HUES48 (cell line): Measurements from ENCODE around the gene ZFP36.

ENCODE experiments used
- H3K27ac ChIP-seq: one replicate; pipeline ENCODE4 v1.7.0; 2013; ENCODE audit warnings: low read depth, low read length, inconsistent platforms
- H3K27me3 ChIP-seq: 2 replicates; pipeline ENCODE4 v1.6.1; 2013; ENCODE audit warnings: mild to moderate bottlenecking, low read length; ENCODE audit not compliant: control insufficient read depth, insufficient read depth
- H3K36me3 ChIP-seq: 2 replicates; pipeline ENCODE4 v1.6.1; 2013; ENCODE audit warnings: low read length; ENCODE audit not compliant: control insufficient read depth, insufficient read depth
- H3K4me1 ChIP-seq: 2 replicates; pipeline ENCODE4 v1.6.1; 2013; ENCODE audit warnings: mild to moderate bottlenecking, low read length; ENCODE audit not compliant: control insufficient read depth, insufficient read depth
- H3K4me3 ChIP-seq: 2 replicates; pipeline ENCODE4 v1.5.1; 2013; ENCODE audit warnings: mild to moderate bottlenecking, low read depth, low read length
- H3K9ac ChIP-seq: 2 replicates; pipeline ENCODE4 v1.6.1; 2013; ENCODE audit warnings: mild to moderate bottlenecking, low read depth, low read length, moderate library complexity
- H3K9me3 ChIP-seq: 2 replicates; pipeline ENCODE4 v1.6.1; 2013; ENCODE audit warnings: low read length; ENCODE audit not compliant: control insufficient read depth, insufficient read depth

The ZFP36 gene

DNA sequence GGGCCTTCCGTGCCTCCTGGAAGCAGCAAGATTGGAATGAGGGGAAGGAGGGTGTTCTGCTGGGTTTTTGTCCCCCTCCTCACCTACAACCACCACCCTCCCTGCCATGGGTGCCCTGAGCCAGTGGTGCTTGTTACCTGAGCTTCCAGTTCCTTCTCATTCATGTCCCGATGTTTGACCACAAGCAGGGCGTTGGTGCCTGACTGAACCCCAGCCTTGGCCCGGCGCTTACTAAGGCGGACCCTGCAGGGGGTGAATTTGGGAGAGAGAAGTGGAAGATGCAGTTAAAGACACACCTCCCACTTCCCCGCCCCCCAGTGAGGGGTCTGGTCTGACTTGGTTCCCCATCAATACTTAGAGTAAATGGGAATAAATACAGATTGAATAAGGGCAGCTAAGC, 20.1 kb upstream of the ZFP36 start:
- Histone ChIP-seq H3K36me3 (peaks cover 74% of the 10 kb centered on the region), H3K27me3 (no peaks in the 10 kb centered on the region), H3K4me1 (no peaks in the 10 kb centered on the region), H3K27ac (no peak overlapping the region), H3K9me3 (no peaks in the 10 kb centered on the region), H3K9ac (no peak overlapping the region), H3K4me3 (no peak overlapping the region)

DNA sequence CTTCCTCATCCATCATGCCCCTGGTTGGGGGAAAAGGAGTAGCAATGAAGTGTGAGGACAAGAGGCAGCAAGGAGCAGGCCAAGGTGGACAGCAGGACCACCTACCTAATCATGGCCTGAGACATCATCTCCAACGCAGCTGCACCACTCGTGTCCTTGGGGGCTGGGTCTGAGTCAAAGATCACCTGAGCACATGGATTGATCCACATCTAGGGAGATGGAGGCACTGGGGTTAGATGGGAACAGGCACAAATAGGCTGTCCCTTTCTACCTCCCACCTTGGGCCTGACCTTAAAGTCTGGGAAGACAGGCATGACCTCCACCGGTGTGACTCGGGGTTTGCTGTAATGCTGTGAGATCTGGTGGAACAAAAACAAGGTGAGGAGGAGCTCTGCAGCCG, 18.0 kb upstream of the ZFP36 start:
- peaks cover 58% of the 10 kb centered on the region for H3K36me3 ChIP-seq
- H3K4me3 ChIP-seq, result no peak overlapping the region
- H3K27ac ChIP-seq, result no peak overlapping the region
- H3K4me1 ChIP-seq, result peaks cover 3% of the 10 kb centered on the region; the same call in 1 of the 2 replicates
- H3K9me3 ChIP-seq, result no peaks in the 10 kb centered on the region
- H3K27me3 ChIP-seq, result no peaks in the 10 kb centered on the region
- no peak overlapping the region for H3K9ac ChIP-seq

DNA sequence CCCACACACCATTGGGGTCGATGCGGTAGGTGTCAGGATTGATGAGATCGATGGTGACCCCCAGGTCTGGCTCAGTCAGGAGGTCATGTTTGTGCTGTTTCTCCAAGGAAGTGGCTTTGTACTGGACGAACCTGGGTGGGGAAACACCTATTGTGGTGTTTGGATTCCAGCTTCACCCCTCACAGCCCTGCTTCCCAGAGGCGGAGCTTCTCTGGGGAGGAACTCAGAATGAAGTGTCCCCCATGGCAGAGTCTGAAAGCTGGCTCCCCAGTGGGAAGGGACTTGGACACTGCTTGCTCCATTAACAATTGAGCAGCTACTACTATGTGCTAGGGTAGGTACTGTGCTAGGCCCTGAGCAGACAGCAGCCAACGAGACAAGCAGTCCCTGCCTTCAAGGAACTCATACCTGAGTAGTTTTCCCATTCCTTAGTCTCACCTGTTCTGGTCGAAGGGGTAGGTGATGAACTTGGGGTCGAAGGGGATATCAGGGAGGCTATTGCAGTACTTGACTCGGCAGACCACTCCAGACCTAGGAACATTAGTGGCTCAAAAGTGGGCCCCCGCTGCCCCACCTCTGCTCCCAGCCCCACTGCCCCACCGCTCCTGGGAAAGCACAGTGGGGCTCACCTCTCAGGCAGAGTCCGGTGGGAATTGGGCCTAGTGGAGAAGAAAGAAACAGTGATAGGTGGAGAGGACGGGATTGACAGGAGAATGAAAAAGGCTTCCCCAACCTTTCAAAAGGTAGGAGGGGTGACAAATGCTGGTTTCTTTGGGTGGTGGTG, 16.8 kb upstream of the ZFP36 start:
- H3K4me3 ChIP-seq, result peak overlapping the region; percentile 92
- no peaks in the 10 kb centered on the region for H3K9me3 ChIP-seq
- peaks cover 58% of the 10 kb centered on the region for H3K36me3 ChIP-seq
- no peaks in the 10 kb centered on the region for H3K27me3 ChIP-seq
- peaks cover 3% of the 10 kb centered on the region; the same call in 1 of the 2 replicates for H3K4me1 ChIP-seq
- peak overlapping the region; percentile 96 for H3K9ac ChIP-seq
- peak overlapping the region; percentile 99 for H3K27ac ChIP-seq

DNA sequence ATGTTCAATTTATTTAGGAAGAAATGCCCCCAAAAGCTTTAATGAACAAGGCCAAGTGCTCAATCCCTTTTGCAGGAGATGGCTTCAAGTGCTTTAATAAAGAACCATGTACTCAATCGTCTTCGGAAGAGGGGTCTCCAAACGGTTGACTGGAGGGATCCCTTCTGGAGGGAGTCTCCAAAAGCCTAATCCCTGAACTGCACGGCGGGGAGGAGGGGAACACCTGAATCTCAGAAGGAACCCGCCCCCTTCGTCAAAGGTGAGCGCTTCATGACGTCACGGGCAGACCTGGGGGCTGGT, 16.2 kb upstream of the ZFP36 start:
- Histone ChIP-seq H3K9ac (peak overlapping the region; percentile 96), H3K4me3 (peak overlapping the region; percentile 92), H3K4me1 (peaks cover 3% of the 10 kb centered on the region; the same call in 1 of the 2 replicates), H3K27ac (peak overlapping the region; percentile 99), H3K36me3 (peaks cover 60% of the 10 kb centered on the region), H3K27me3 (no peaks in the 10 kb centered on the region), H3K9me3 (no peaks in the 10 kb centered on the region)

DNA sequence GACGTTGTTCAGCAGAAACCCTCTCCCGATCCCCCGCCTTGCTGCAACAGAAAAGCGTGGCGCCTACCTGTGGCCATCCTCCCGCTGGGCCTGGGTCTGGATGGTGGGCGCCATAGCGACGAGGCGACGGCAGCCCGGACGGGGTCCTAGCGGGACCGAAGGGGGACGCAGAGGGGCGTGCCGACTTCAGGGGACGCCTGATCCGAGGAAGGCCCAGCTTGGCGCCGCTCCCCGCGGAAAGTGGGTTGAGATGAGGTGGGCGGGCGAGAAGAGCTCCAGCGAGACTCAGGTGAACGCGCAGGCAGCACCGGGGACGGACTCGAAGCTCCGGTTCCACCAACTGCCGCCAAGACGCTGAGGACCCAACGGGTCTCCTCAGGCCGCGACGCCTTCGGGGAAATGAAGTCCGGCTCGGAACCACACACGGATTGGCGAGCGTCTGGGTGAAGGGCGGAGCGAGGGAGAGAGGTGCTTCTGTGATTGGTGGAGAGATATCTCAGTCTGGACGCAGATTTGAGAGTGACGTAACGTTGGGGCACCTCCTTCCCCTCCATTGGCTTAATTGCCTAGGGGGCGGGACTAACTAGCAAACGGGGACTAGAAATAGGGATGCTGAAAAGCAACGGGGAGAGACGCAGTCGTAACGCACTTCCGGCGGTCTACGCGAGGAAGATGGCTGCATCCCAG, 15.8 kb upstream of the ZFP36 start, which contains the start of the genes MED29 and PAF1:
Gene MED29 (plus strand): TSS at position 628 of the 687 bp plus-strand sequence. CDS start 45 bp downstream, at position 673.
Gene PAF1 (minus strand): TSS at position 356 of the 687 bp plus-strand sequence. CDS start 242 bp downstream, at position 114.
- H3K4me3 ChIP-seq, result peak within 1 kb of the TSS; percentile 92
- peak within 1 kb of the TSS; percentile 96 for H3K9ac ChIP-seq
- H3K4me1 ChIP-seq, result peaks cover 3% of the 10 kb centered on the region; the same call in 1 of the 2 replicates
- H3K27ac ChIP-seq, result peak within 1 kb of the TSS; percentile 99
- H3K27me3 ChIP-seq, result no peaks in the 10 kb centered on the region
- no peaks in the 10 kb centered on the region for H3K9me3 ChIP-seq
- H3K36me3 ChIP-seq, result peaks cover 55% of the 10 kb centered on the region

DNA sequence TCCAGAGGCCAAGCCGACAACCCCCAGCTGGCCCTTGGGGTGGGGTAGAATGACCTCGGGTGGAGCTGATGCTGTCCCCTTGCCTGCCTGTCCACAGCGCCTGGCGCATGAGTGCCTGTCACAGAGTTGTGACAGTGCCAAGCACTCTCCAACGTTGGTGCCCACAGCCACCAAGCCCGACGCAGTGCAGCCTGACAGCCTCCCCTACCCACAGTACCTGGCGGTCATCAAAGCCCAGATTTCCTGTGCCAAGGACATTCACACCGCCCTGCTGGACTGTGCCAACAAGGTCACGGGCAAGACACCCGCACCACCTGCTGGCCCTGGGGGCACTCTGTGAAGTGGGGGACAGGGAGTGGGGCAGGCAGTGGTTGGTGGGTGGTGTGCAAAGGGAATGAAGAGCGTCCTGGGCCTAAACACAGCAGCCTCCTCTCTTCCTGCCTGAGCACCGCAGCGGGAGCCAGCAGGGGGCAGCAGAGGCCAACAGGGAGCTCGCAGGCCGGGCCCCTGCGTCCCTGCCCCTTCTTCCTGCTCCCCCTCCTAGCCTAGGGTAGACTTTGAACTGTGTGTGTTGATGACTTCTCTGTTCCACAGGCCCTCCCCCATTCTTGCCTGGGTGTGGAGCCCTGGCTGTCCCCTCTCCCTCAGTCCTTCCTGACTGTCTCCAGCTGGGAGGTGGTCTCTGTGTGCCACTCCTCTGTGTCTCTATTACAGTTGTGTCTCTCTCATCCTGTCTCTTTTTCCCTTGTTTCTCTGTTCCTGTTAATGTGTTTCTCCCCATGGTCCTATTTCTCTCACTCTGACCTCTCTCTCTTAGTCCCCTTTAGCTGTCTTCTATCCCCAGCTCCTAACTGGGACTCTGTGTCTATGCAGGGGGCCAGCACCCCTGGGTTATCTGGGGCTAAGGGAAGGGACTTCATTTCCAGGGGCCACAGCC, 9.0 kb upstream of the ZFP36 start:
- H3K36me3 ChIP-seq, result peaks cover 23% of the 10 kb centered on the region
- no peaks in the 10 kb centered on the region for H3K27me3 ChIP-seq
- peak overlapping the region; percentile 73 for H3K27ac ChIP-seq
- no peak overlapping the region for H3K9ac ChIP-seq
- H3K4me3 ChIP-seq, result no peak overlapping the region
- peaks cover 20% of the 10 kb centered on the region for H3K4me1 ChIP-seq
- no peaks in the 10 kb centered on the region for H3K9me3 ChIP-seq

DNA sequence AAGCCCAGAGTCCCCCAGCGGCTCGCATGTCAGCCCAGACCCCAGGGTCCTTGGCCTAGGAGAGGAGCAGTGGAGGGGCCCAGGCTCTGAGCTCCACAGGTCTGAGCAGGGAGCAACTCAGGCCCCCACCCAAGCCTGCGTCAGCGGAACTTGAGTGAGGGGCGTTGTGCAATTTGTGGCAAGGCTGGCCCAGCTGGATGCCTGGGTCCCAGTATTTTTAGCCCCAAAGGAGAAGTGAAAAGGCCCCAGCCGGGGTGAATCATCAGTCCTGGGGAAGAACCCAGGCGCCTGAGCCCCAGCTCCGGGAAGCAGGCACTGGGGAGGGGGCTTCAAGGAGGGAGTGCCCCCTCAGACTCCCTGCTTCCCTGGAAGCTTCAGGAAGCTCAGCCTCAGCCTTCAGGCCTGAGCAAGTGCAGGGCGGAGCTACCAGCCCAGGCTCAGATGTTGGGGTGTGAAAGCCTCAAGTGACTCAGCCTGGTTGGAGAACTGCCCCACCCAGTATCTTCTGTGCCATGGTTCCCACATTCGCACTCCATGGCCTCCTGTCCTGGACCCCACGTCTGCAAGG, 8.3 kb upstream of the ZFP36 start:
- H3K27me3 ChIP-seq, result no peaks in the 10 kb centered on the region
- peaks cover 20% of the 10 kb centered on the region for H3K4me1 ChIP-seq
- H3K9me3 ChIP-seq, result no peaks in the 10 kb centered on the region
- H3K9ac ChIP-seq, result no peak overlapping the region
- peak overlapping the region; percentile 73 for H3K27ac ChIP-seq
- peaks cover 21% of the 10 kb centered on the region for H3K36me3 ChIP-seq
- no peak overlapping the region for H3K4me3 ChIP-seq

DNA sequence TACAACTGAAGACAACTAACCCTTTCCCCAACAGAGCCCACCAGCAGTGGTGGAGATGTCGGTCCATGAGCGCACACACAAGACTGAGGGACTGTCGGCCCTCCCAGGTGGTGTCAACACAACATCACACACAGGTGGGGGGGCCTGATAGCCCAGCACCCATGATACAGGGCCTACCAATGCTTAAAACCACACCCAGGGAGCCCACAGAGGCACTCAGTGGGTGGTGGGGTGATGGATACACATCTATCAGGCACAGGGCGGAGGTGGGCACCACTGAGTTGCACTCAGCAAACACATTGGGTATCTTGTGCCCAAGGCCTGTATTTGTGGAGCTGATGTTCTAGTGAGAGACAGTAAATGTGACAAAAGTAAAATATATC, 7.0 kb upstream of the ZFP36 start:
- Histone ChIP-seq H3K4me3 (no peak overlapping the region), H3K9ac (no peak overlapping the region), H3K4me1 (peaks cover 24% of the 10 kb centered on the region), H3K36me3 (peaks cover 12% of the 10 kb centered on the region), H3K9me3 (no peaks in the 10 kb centered on the region), H3K27ac (no peak overlapping the region), H3K27me3 (no peaks in the 10 kb centered on the region)

DNA sequence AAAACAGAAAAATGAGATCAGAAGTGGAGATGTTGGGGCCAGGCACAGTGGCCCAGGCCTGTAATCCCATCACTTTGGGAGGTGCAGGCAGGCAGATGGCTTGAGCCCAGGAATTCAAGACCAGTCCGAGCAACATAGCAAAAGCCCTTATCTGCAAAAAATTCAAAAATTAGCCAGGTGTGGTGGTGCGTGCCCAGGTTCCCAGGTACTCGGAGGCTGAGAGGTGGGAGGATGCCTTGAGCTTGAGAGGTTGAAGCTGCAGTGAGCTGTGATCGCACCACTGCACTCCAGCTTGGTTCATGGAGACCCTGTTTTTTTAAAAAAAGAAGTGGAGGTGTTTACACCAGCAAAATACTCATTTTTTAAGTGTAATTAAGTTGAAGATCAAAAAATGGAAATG, 6.6 kb upstream of the ZFP36 start:
- no peaks in the 10 kb centered on the region for H3K9me3 ChIP-seq
- no peak overlapping the region for H3K27ac ChIP-seq
- no peaks in the 10 kb centered on the region for H3K27me3 ChIP-seq
- no peak overlapping the region for H3K9ac ChIP-seq
- H3K36me3 ChIP-seq, result peaks cover 9% of the 10 kb centered on the region
- H3K4me1 ChIP-seq, result peaks cover 24% of the 10 kb centered on the region
- H3K4me3 ChIP-seq, result no peak overlapping the region

DNA sequence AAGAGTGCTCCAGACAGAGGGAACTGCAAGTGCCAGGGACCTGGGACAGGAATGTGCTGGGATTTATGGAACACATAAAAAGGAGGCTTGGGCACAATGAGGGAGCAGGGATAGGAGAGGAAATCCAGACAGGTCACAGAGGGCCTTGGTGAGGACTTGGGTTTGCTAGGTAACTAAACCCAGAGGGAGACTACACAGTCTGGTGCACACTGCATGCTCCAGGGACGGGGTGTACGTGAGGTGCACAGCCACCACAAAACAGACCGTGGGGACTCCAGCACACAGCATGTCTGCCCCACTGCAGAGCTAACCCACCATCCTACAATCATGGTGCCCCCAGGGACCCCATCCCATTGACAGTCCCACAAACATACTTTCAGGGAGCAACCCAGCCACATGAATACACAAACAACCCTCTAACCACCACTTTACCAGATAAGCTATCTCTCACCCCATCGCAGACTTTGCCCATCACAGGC, 5.5 kb upstream of the ZFP36 start:
- H3K4me1 ChIP-seq, result peaks cover 31% of the 10 kb centered on the region
- H3K27me3 ChIP-seq, result no peaks in the 10 kb centered on the region
- H3K27ac ChIP-seq, result peak overlapping the region; percentile 99
- peaks cover 6% of the 10 kb centered on the region; the same call in 1 of the 2 replicates for H3K36me3 ChIP-seq
- H3K9me3 ChIP-seq, result no peaks in the 10 kb centered on the region
- H3K9ac ChIP-seq, result no peak overlapping the region
- no peak overlapping the region for H3K4me3 ChIP-seq
